ENCODE measurements around the gene DNAJC4. TPM values are rescaled to one million over a fixed set of nuclear protein-coding genes. Genes with fewer than 3 reads are reported as not detected.

DNAJC4 gene
- total RNA-seq, 2 experiments from 2014 or later, result 14.1 to 42.4 TPM

GRCh38 chr11:64265176-64266160, 35.1 kb downstream of the DNAJC4 start:
- ChIA-PET CTCF (ENCODE audit: unreplicated experiment) (no interaction called here), POLR2A (interaction anchor here (0.8 to 1.0 kb wide), 2 partner anchors 18 to 20 kb away, joined by 3 read pairs; no protein-coding TSS in a partner anchor)
- H3K4me3 ChIP-seq (ENCODE audit: low read depth, low read length, poor library complexity, severe bottlenecking), result no peak overlapping the region
- no peak for DNase-seq (ENCODE audit: low spot score)
- H3K4me1 ChIP-seq (ENCODE audit: insufficient read depth, low read length, poor library complexity, severe bottlenecking), result peaks cover 18% of the 10 kb centered on the region
- H3K36me3 ChIP-seq (ENCODE audit: insufficient read depth, low read length), result no peaks in the 10 kb centered on the region
- H3K27ac ChIP-seq (ENCODE audit: low read depth, low read length, poor library complexity, severe bottlenecking), result no peak overlapping the region
- intact Hi-C loops (cut with micrococcal nuclease; ENCODE audit: unreplicated experiment), result no loop called here
- no TSS peak for BruUV-seq (replicated peaks)
- H2AFZ ChIP-seq (ENCODE audit: low read length), result no peak overlapping the region
- no peaks in the 10 kb centered on the region for H3K9me3 ChIP-seq (ENCODE audit: low read length)
- no peak overlapping the region for H3K4me2 ChIP-seq (ENCODE audit: low read length)
- no peaks in the 10 kb centered on the region for H4K20me1 ChIP-seq (ENCODE audit: insufficient read depth, low read length)
- H3K79me2 ChIP-seq (ENCODE audit: insufficient read depth, low read depth, low read length), result no peaks in the 10 kb centered on the region
- H3K9me2 ChIP-seq (ENCODE audit: insufficient read depth, low read length), result no peaks in the 10 kb centered on the region
- TF ChIP-seq, protein P1, sequence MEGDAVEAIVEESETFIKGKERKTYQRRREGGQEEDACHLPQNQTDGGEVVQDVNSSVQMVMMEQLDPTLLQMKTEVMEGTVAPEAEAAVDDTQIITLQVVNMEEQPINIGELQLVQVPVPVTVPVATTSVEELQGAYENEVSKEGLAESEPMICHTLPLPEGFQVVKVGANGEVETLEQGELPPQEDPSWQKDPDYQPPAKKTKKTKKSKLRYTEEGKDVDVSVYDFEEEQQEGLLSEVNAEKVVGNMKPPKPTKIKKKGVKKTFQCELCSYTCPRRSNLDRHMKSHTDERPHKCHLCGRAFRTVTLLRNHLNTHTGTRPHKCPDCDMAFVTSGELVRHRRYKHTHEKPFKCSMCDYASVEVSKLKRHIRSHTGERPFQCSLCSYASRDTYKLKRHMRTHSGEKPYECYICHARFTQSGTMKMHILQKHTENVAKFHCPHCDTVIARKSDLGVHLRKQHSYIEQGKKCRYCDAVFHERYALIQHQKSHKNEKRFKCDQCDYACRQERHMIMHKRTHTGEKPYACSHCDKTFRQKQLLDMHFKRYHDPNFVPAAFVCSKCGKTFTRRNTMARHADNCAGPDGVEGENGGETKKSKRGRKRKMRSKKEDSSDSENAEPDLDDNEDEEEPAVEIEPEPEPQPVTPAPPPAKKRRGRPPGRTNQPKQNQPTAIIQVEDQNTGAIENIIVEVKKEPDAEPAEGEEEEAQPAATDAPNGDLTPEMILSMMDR (conservative IDR thresholded peaks at IDR 0.05; ENCODE audit: low read length), result no peak
- no peak for TF ChIP-seq EZH2phosphoT487 (IDR thresholded peaks at IDR 0.05; ENCODE audit: borderline replicate concordance, low read depth, low read length)

- CTCF ChIA-PET (ENCODE audit: unreplicated experiment), result no interaction called here
- no peaks in the 10 kb centered on the region for H3K9me2 ChIP-seq (ENCODE audit: insufficient read depth, low read length)
- no peak overlapping the region for H3K4me3 ChIP-seq (ENCODE audit: low read depth, low read length, poor library complexity, severe bottlenecking)
- TF ChIP-seq, protein P1 (conservative IDR thresholded peaks at IDR 0.05; ENCODE audit: low read length), result no peak
- no peak for TF ChIP-seq EZH2phosphoT487 (IDR thresholded peaks at IDR 0.05; ENCODE audit: borderline replicate concordance, low read depth, low read length)
- no peaks in the 10 kb centered on the region for H3K79me2 ChIP-seq (ENCODE audit: insufficient read depth, low read depth, low read length)
- intact Hi-C loops (cut with micrococcal nuclease; ENCODE audit: unreplicated experiment), result no loop called here
- no peak overlapping the region for H2AFZ ChIP-seq (ENCODE audit: low read length)
- H4K20me1 ChIP-seq (ENCODE audit: insufficient read depth, low read length), result no peaks in the 10 kb centered on the region
- BruUV-seq (replicated peaks), result no TSS peak
- H3K9me3 ChIP-seq (ENCODE audit: low read length), result no peaks in the 10 kb centered on the region
- H3K4me2 ChIP-seq (ENCODE audit: low read length), result no peak overlapping the region
- H3K27ac ChIP-seq (ENCODE audit: low read depth, low read length, poor library complexity, severe bottlenecking), result no peak overlapping the region
- DNase-seq (ENCODE audit: low spot score), result no peak
- H3K36me3 ChIP-seq (ENCODE audit: insufficient read depth, low read length), result no peaks in the 10 kb centered on the region
- POLR2A ChIA-PET, result no interaction called here
- peaks cover 18% of the 10 kb centered on the region for H3K4me1 ChIP-seq (ENCODE audit: insufficient read depth, low read length, poor library complexity, severe bottlenecking)
Measured at GRCh38 chr11:64266339-64266738, 36.0 kb downstream of the DNAJC4 start.
